Neural cell (in vitro differentiated cells): ENCODE data around the gene CAMK2G. TPM values are rescaled to one million over a fixed set of nuclear protein-coding genes. Genes with fewer than 3 reads are reported as not detected.
"Not testable (repeated sequence)": the region's sequence is repeated elsewhere in the genome, so short reads cannot be mapped to it uniquely, and the experiment has no call there.

ENCODE experiments used
- H2AFZ ChIP-seq: fragments of 200-600, 300-800 bp; sonication (generic), shearing (Covaris generic); 2 replicates; pipeline ENCODE4 v1.6.0; 2014; ENCODE audit warnings: low read depth, mild to moderate bottlenecking, antibody characterized with exemption, low read length, moderate library complexity
- H3F3A ChIP-seq: fragments of 200-600 bp; shearing (Covaris generic); 2 replicates; pipeline ENCODE4 v1.6.1; 2016; ENCODE audit warnings: mild to moderate bottlenecking, moderate library complexity, mixed read lengths, antibody characterized with exemption, low read length; ENCODE audit not compliant: insufficient read depth, poor library complexity, severe bottlenecking
- H3K27ac ChIP-seq: fragments of 200-600, 300-800 bp; sonication (generic), shearing (Covaris generic); 2 replicates; pipeline ENCODE4 v1.5.1; 2014; ENCODE audit warnings: mild to moderate bottlenecking, low read length, moderate library complexity
- H3K27me3 ChIP-seq: fragments of 300-800, 200-600 bp; sonication (generic), shearing (Covaris generic); 2 replicates; pipeline ENCODE4 v1.6.0; 2014; ENCODE audit warnings: mild to moderate bottlenecking, low read depth, low read length, moderate library complexity; ENCODE audit not compliant: insufficient read depth
- H3K36me3 ChIP-seq: fragments of 300-800, 200-600 bp; sonication (generic), shearing (Covaris generic); 2 replicates; pipeline ENCODE4 v1.5.1; 2014; ENCODE audit warnings: mild to moderate bottlenecking, antibody characterized with exemption, low read length, moderate library complexity; ENCODE audit not compliant: insufficient read depth
- H3K4me2 ChIP-seq: fragments of 300-800, 200-600 bp; sonication (generic), shearing (Covaris generic); 2 replicates; pipeline ENCODE4 v1.6.0; 2014; ENCODE audit warnings: mild to moderate bottlenecking, low read length
- H3K4me3 ChIP-seq: fragments of 300-800, 200-600 bp; sonication (generic), shearing (Covaris generic); 2 replicates; pipeline ENCODE4 v1.5.1; 2014; ENCODE audit warnings: mild to moderate bottlenecking, low read length, moderate library complexity
- H3K79me2 ChIP-seq: fragments of 200-600 bp; shearing (Covaris generic); replicated peaks from 2 replicates; pipeline ENCODE4 v1.6.0; 2014; ENCODE audit warnings: mild to moderate bottlenecking, low read length, moderate library complexity; ENCODE audit not compliant: insufficient read depth
- H3K9ac ChIP-seq: fragments of 300-800, 200-600 bp; sonication (generic), shearing (Covaris generic); 2 replicates; pipeline ENCODE4 v1.6.1; 2016; ENCODE audit warnings: mild to moderate bottlenecking, low read length, mixed read lengths
- H3K9me2 ChIP-seq: fragments of 200-600 bp; shearing (Covaris generic); 2 replicates; pipeline ENCODE4 v1.6.1; 2016; ENCODE audit warnings: mild to moderate bottlenecking, low read length, mixed read lengths; ENCODE audit not compliant: insufficient read depth
- H3K9me3 ChIP-seq: fragments of 200-600, 300-800 bp; sonication (generic), shearing (Covaris generic); 2 replicates; pipeline ENCODE4 v1.6.1; 2016; ENCODE audit warnings: mild to moderate bottlenecking, mixed run types, low read length, moderate library complexity, mixed read lengths
- H4K20me1 ChIP-seq: fragments of 200-600 bp; shearing (Covaris generic); 2 replicates; pipeline ENCODE4 v1.6.1; 2016; ENCODE audit warnings: mild to moderate bottlenecking, mixed run types; ENCODE audit not compliant: insufficient read depth
- CTCF ChIP-seq: fragments of 450-650 bp; IDR thresholded peaks from 2 replicates; pipeline ENCODE4 v1.5.1; 2014; ENCODE audit warnings: antibody characterized with exemption, mild to moderate bottlenecking, moderate library complexity; ENCODE audit not compliant: poor library complexity, severe bottlenecking
- EP300 ChIP-seq: fragments of 450-650 bp; conservative IDR thresholded peaks from 2 replicates; pipeline ENCODE4 v1.6.1; 2014; ENCODE audit warnings: antibody characterized with exemption, mild to moderate bottlenecking, moderate library complexity; ENCODE audit not compliant: poor library complexity, severe bottlenecking
- EZH2 ChIP-seq: fragments of 200-600, 300-800 bp; shearing (Covaris generic), sonication (generic); IDR thresholded peaks from 2 replicates; pipeline ENCODE4 v1.6.1; 2014; ENCODE audit warnings: antibody characterized with exemption, low read length, borderline replicate concordance, mild to moderate bottlenecking; ENCODE audit not compliant: insufficient read depth, poor library complexity, severe bottlenecking
- MXI1 ChIP-seq: fragments of 450-650 bp; conservative IDR thresholded peaks from 2 replicates; pipeline ENCODE4 v1.6.1; 2014; ENCODE audit warnings: antibody characterized with exemption, mild to moderate bottlenecking; ENCODE audit not compliant: poor library complexity, severe bottlenecking
- POLR2AphosphoS5 ChIP-seq: IDR thresholded peaks from 2 replicates; pipeline ENCODE4 v1.6.1; 2012
- RAD21 ChIP-seq: fragments of 450-650 bp; conservative IDR thresholded peaks from 2 replicates; pipeline ENCODE4 v1.6.1; 2014; ENCODE audit warnings: antibody characterized with exemption, mild to moderate bottlenecking, moderate library complexity
- REST ChIP-seq: IDR thresholded peaks from 2 replicates; pipeline ENCODE4 v1.6.1; 2012; ENCODE audit warnings: borderline replicate concordance
- SMC3 ChIP-seq: fragments of 450-650 bp; conservative IDR thresholded peaks from 2 replicates; pipeline ENCODE4 v1.6.1; 2014; ENCODE audit warnings: antibody characterized with exemption, mild to moderate bottlenecking, moderate library complexity; ENCODE audit not compliant: poor library complexity
- TAF1 ChIP-seq: IDR thresholded peaks from 2 replicates; pipeline ENCODE4 v1.6.1; 2012; ENCODE audit warnings: low read depth
- polyA plus RNA-seq: library from polyadenylated mRNA; depleted of rRNA; stranded (reverse); fragments of >200 nt; gene quantifications from 2 replicates; pipeline ENCODE4 v1.2.3, GENCODE V29; 2014

CAMK2G gene
- polyA plus RNA-seq, 1 donor from 2014 or later, result 55.4 TPM

- Histone ChIP-seq H3K9ac (no peak overlapping the region), H4K20me1 (no peaks in the 10 kb centered on the region), H3K4me3 (no peak overlapping the region), H3K9me3 (no peaks in the 10 kb centered on the region), H3F3A (no peaks in the 10 kb centered on the region), H3K27me3 (no peaks in the 10 kb centered on the region), H3K9me2 (no peaks in the 10 kb centered on the region), H2AFZ (no peak overlapping the region), H3K36me3 (no peaks in the 10 kb centered on the region), H3K4me2 (no peak overlapping the region), H3K27ac (no peak overlapping the region), H3K79me2 (no peaks in the 10 kb centered on the region)
- no peak for TF ChIP-seq SMC3
- no peak for TF ChIP-seq MXI1
- TF ChIP-seq TAF1, result no peak
- TF ChIP-seq REST, result no peak
- TF ChIP-seq POLR2AphosphoS5, result no peak
- TF ChIP-seq EP300, result no peak
- TF ChIP-seq RAD21, result no peak
- no peak for TF ChIP-seq CTCF
- no peak for TF ChIP-seq EZH2
Observed at GRCh38 chr10:73922007-73922863, 47.9 kb upstream of the CAMK2G start.

- Histone ChIP-seq H3K9me3 (no peaks in the 10 kb centered on the region), H3K4me3 (no peak overlapping the region), H3K27me3 (no peaks in the 10 kb centered on the region), H3K27ac (no peak overlapping the region), H3K4me2 (no peak overlapping the region), H3K36me3 (no peaks in the 10 kb centered on the region), H2AFZ (no peak overlapping the region), H3F3A (no peaks in the 10 kb centered on the region), H3K9ac (no peak overlapping the region), H3K79me2 (no peaks in the 10 kb centered on the region), H3K9me2 (no peaks in the 10 kb centered on the region), H4K20me1 (no peaks in the 10 kb centered on the region)
- TF ChIP-seq POLR2AphosphoS5 (no peak), EP300 (no peak), CTCF (no peak), SMC3 (no peak), EZH2 (no peak), REST (no peak), MXI1 (no peak), RAD21 (no peak), TAF1 (no peak)
Observed at GRCh38 chr10:73920089-73920488, 45.7 kb upstream of the CAMK2G start.

- not testable (repeated sequence) for H3K27ac ChIP-seq, H3K4me2 ChIP-seq
Observed at GRCh38 chr10:73919481-73919880, 45.1 kb upstream of the CAMK2G start.

More at GRCh38 chr10:73919481-73919880, 45.1 kb upstream of the CAMK2G start:
- H3K36me3 ChIP-seq, H3K9me2 ChIP-seq, H3K27me3 ChIP-seq, H3K9ac ChIP-seq, H4K20me1 ChIP-seq, H3K79me2 ChIP-seq, H3K9me3 ChIP-seq, H2AFZ ChIP-seq, H3F3A ChIP-seq, H3K4me3 ChIP-seq: not testable (repeated sequence)
